GM12878 (cell line): ENCODE results near the gene C3orf22.

Experiments used
- CHD2 ChIP-seq: IDR thresholded peaks from 2 replicates; pipeline ENCODE4 v1.6.1; 2011; ENCODE audit warnings: low read depth, low read length, improper control_type of control experiment, borderline replicate concordance
- CTCF ChIP-seq, 3 experiments: IDR thresholded peaks in 2 of 3; conservative IDR thresholded peaks in 1 of 3; 2 replicates each; pipeline ENCODE4 v1.5.1; 2011; ENCODE audit warnings: low read depth in 3 of 3, low read length in 3 of 3, mild to moderate bottlenecking in 3 of 3, control low read depth in 2 of 3, moderate library complexity in 2 of 3, inconsistent platforms in 1 of 3, mixed read lengths in 1 of 3; ENCODE audit not compliant: control insufficient read depth in 2 of 3, insufficient read depth in 1 of 3; ENCODE audit errors: extremely low read depth in 1 of 3
- EZH2 ChIP-seq: IDR thresholded peaks from 2 replicates; pipeline ENCODE4 v1.6.1; 2012; ENCODE audit warnings: low read depth, mild to moderate bottlenecking, control low read depth, inconsistent platforms, low read length, borderline replicate concordance; ENCODE audit not compliant: control insufficient read depth
- MEF2A ChIP-seq: IDR thresholded peaks from 2 replicates; pipeline ENCODE4 v1.6.1; 2011; ENCODE audit warnings: low read depth, mild to moderate bottlenecking, low read length, moderate library complexity; ENCODE audit not compliant: insufficient read depth
- MTA3 ChIP-seq: IDR thresholded peaks from 2 replicates; pipeline ENCODE4 v1.6.1; 2012; ENCODE audit warnings: low read length, inconsistent platforms, borderline replicate concordance
- POLR2A ChIP-seq: IDR thresholded peaks from 2 replicates; pipeline ENCODE4 v1.6.1; 2011; ENCODE audit warnings: low read depth, mild to moderate bottlenecking, low read length
- SIN3A ChIP-seq: IDR thresholded peaks from 2 replicates; pipeline ENCODE4 v1.6.1; 2012; ENCODE audit warnings: low read depth, low read length, improper control_type of control experiment
- STAT3 ChIP-seq: IDR thresholded peaks from 2 replicates; pipeline ENCODE4 v1.6.1; 2011; ENCODE audit warnings: low read depth, low read length, improper control_type of control experiment
- ZNF207 ChIP-seq: fragments of 450-650 bp; IDR thresholded peaks from 2 replicates; pipeline ENCODE4 v1.6.1; 2014; ENCODE audit warnings: antibody characterized with exemption, mild to moderate bottlenecking, borderline replicate concordance
- TF ChIP-seq, protein P1 (sequence below): IDR thresholded peaks from 2 replicates; pipeline ENCODE4 v1.6.1; 2011; ENCODE audit warnings: mild to moderate bottlenecking, low read depth, low read length, moderate library complexity; ENCODE audit not compliant: insufficient replicate concordance
- TF ChIP-seq, protein P2 (sequence below): IDR thresholded peaks from 2 replicates; pipeline ENCODE4 v1.6.1; 2012; ENCODE audit warnings: low read depth, low read length, improper control_type of control experiment

DNA sequence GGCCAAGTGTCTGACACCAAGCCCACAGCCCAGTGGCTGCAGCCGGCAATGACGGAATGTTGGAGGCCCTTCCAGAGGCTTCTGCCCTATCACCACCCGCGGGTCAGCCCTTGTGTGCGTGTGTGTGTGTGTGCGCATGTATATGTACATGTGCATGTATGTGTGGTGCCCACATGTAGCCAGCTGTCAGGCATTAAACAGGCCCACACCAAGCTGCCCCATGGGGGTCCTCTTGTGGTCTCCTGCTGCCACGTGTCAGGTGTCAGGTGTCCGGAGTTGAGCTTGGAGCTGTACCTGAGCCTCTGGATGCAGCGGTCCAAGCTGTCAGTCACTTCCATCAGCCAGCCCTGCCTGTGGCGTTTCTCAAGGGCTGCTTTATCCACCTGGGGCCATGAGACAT, 55.0 kb downstream of the C3orf22 start:
- no peak for TF ChIP-seq EZH2
- no peak for TF ChIP-seq MTA3
- no peak for TF ChIP-seq POLR2A
- TF ChIP-seq, protein P1, sequence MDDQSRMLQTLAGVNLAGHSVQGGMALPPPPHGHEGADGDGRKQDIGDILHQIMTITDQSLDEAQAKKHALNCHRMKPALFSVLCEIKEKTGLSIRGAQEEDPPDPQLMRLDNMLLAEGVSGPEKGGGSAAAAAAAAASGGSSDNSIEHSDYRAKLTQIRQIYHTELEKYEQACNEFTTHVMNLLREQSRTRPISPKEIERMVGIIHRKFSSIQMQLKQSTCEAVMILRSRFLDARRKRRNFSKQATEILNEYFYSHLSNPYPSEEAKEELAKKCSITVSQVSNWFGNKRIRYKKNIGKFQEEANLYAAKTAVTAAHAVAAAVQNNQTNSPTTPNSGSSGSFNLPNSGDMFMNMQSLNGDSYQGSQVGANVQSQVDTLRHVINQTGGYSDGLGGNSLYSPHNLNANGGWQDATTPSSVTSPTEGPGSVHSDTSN, result no peak
- no peak for TF ChIP-seq SIN3A
- TF ChIP-seq CTCF (IDR thresholded peaks at IDR 0.05 in 2 of 3, conservative IDR thresholded peaks at IDR 0.05 in 1 of 3; ENCODE audit: control insufficient read depth in 2 of 3, extremely low read depth in 1 of 3, insufficient read depth in 1 of 3, low read depth in 3 of 3, low read length in 3 of 3), result no peak
- no peak for TF ChIP-seq ZNF207
- TF ChIP-seq, protein P2, sequence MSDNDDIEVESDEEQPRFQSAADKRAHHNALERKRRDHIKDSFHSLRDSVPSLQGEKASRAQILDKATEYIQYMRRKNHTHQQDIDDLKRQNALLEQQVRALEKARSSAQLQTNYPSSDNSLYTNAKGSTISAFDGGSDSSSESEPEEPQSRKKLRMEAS, result no peak
- no peak for TF ChIP-seq MEF2A
- TF ChIP-seq CHD2, result no peak
- no peak for TF ChIP-seq STAT3
